DND-41 (cell line): Measurements from ENCODE around the gene CLBA1.

Experiments used
- ATAC-seq: fragments of 200-7000 bp; cut with Tn5 transposase; 3 replicates; pipeline ENCODE4 v1.9.1; 2021; ENCODE audit warnings: low read depth; ENCODE audit not compliant: insufficient read depth
- DNase-seq: peaks from one replicate; pipeline ENCODE4 v3.0.0-alpha.2; 2020
- H2AFZ ChIP-seq: 2 replicates; pipeline ENCODE4 v1.6.0; 2012; ENCODE audit warnings: low read depth, low read length
- H3K27ac ChIP-seq: 2 replicates; pipeline ENCODE4 v1.5.1; 2012; ENCODE audit warnings: low read length, inconsistent platforms
- H3K27me3 ChIP-seq: fragments of 200-600 bp; sonication (generic); 2 replicates; pipeline ENCODE4 v1.6.0; 2012; ENCODE audit warnings: low read length, mild to moderate bottlenecking, inconsistent platforms; ENCODE audit not compliant: insufficient read depth, poor library complexity
- H3K36me3 ChIP-seq: 2 replicates; pipeline ENCODE4 v1.5.1; 2012; ENCODE audit warnings: low read length, inconsistent platforms; ENCODE audit not compliant: insufficient read depth
- H3K4me1 ChIP-seq: 2 replicates; pipeline ENCODE4 v1.5.1; 2012; ENCODE audit warnings: mild to moderate bottlenecking, low read length; ENCODE audit not compliant: insufficient read depth
- H3K4me2 ChIP-seq: 2 replicates; pipeline ENCODE4 v1.6.0; 2012; ENCODE audit warnings: mild to moderate bottlenecking, moderate library complexity, low read length, inconsistent platforms; ENCODE audit not compliant: insufficient read depth
- H3K4me3 ChIP-seq, 2 experiments: fragments of 200-600 bp in 1 of 2; shearing (Covaris generic) in 1 of 2; 2 replicates each; pipeline ENCODE4 v1.5.1; 2012 to 2016; ENCODE audit warnings: inconsistent platforms in 2 of 2, low read length in 2 of 2, mild to moderate bottlenecking in 2 of 2, low read depth in 1 of 2, moderate library complexity in 1 of 2
- H3K79me2 ChIP-seq: 2 replicates; pipeline ENCODE4 v1.6.0; 2012; ENCODE audit warnings: low read length, inconsistent platforms; ENCODE audit not compliant: insufficient read depth
- H3K9ac ChIP-seq: 2 replicates; pipeline ENCODE4 v1.6.0; 2012; ENCODE audit warnings: low read depth, mild to moderate bottlenecking, inconsistent platforms, low read length, moderate library complexity
- H3K9me3 ChIP-seq: 2 replicates; pipeline ENCODE4 v1.5.1; 2012; ENCODE audit warnings: low read length, moderate library complexity, mild to moderate bottlenecking, inconsistent platforms; ENCODE audit not compliant: insufficient read depth, severe bottlenecking
- H4K20me1 ChIP-seq: 2 replicates; pipeline ENCODE4 v1.6.0; 2012; ENCODE audit warnings: low read length; ENCODE audit not compliant: insufficient read depth
- CTCF ChIP-seq: IDR thresholded peaks from 2 replicates; pipeline ENCODE4 v1.5.1; 2012; ENCODE audit warnings: borderline replicate concordance, low read length, moderate library complexity, mild to moderate bottlenecking; ENCODE audit not compliant: poor library complexity, severe bottlenecking; ENCODE audit errors: extremely low read depth
- EZH2 ChIP-seq: IDR thresholded peaks from 3 replicates; pipeline ENCODE4 v1.6.1; 2012; ENCODE audit warnings: borderline replicate concordance, low read depth, mild to moderate bottlenecking, moderate library complexity, low read length, inconsistent platforms; ENCODE audit not compliant: severe bottlenecking

Gene CLBA1

GRCh38 chr14:104996483-104996882 is 10.9 kb downstream of the CLBA1 start:
- Histone ChIP-seq H3K9me3 (no peaks in the 10 kb centered on the region), H3K4me2 (no peak overlapping the region), H3K27me3 (no peaks in the 10 kb centered on the region), H3K4me1 (no peaks in the 10 kb centered on the region), H3K4me3 (no peak overlapping the region), H3K36me3 (no peaks in the 10 kb centered on the region; the same call in 1 of the 2 replicates), H2AFZ (no peak overlapping the region), H4K20me1 (0 out of 2 replicates have a peak, but pooled peaks cover 3% of the 10 kb centered on the region), H3K27ac (no peak overlapping the region), H3K79me2 (no peaks in the 10 kb centered on the region; the same call in 1 of the 2 replicates), H3K9ac (no peak overlapping the region)
- DNase-seq (no peak), ATAC-seq (no peak)
- no peak for TF ChIP-seq CTCF

- H3K9me3 ChIP-seq: no peaks in the 10 kb centered on the region
- no peak overlapping the region for H3K27ac ChIP-seq
- no peak for TF ChIP-seq CTCF
- H3K79me2 ChIP-seq: no peaks in the 10 kb centered on the region; the same call in 1 of the 2 replicates
- no peaks in the 10 kb centered on the region; the same call in 1 of the 2 replicates for H3K36me3 ChIP-seq
- no peak overlapping the region for H3K4me3 ChIP-seq
- ATAC-seq: no peak
- no peak overlapping the region for H2AFZ ChIP-seq
- H4K20me1 ChIP-seq: no peaks in the 10 kb centered on the region
- no peaks in the 10 kb centered on the region for H3K4me1 ChIP-seq
- H3K4me2 ChIP-seq: no peak overlapping the region
- H3K27me3 ChIP-seq: no peaks in the 10 kb centered on the region
- no peak overlapping the region for H3K9ac ChIP-seq
- DNase-seq: no peak
Observed at GRCh38 chr14:104998801-104999200, 13.2 kb downstream of the CLBA1 start.

GRCh38 chr14:104999361-104999760 is 13.8 kb downstream of the CLBA1 start:
- Histone ChIP-seq H3K36me3 (no peaks in the 10 kb centered on the region; the same call in 1 of the 2 replicates), H4K20me1 (no peaks in the 10 kb centered on the region), H2AFZ (no peak overlapping the region), H3K9me3 (no peaks in the 10 kb centered on the region), H3K27me3 (no peaks in the 10 kb centered on the region), H3K4me3 (no peak overlapping the region), H3K79me2 (no peaks in the 10 kb centered on the region; the same call in 1 of the 2 replicates), H3K9ac (no peak overlapping the region), H3K4me1 (no peaks in the 10 kb centered on the region), H3K27ac (no peak overlapping the region), H3K4me2 (no peak overlapping the region)
- TF ChIP-seq EZH2 (no peak), CTCF (no peak)
- ATAC-seq (no peak), DNase-seq (no peak)
